Left ventricle myocardium inferior (tissue), 1 donor: ENCODE measurements around the gene GLIPR1L1. TPM values are rescaled to one million over a fixed set of nuclear protein-coding genes. Genes with fewer than 3 reads are reported as not detected.

Experiments
- DNase-seq: peaks from one replicate; pipeline ENCODE4 v3.0.0-alpha.2; 2020
- H3K27ac ChIP-seq: fragments of 200-600 bp; replicated peaks from 2 replicates; pipeline ENCODE4 v1.8.0; 2021
- H3K27me3 ChIP-seq: fragments of 200-600 bp; 2 replicates; pipeline ENCODE4 v1.8.0; 2021; ENCODE audit warnings: low read depth
- H3K36me3 ChIP-seq: fragments of 200-600 bp; 2 replicates; pipeline ENCODE4 v1.8.0; 2021
- H3K4me1 ChIP-seq: fragments of 200-600 bp; 2 replicates; pipeline ENCODE4 v1.8.0; 2021
- H3K4me3 ChIP-seq: fragments of 200-600 bp; 2 replicates; pipeline ENCODE4 v1.8.0; 2021; ENCODE audit warnings: mild to moderate bottlenecking, moderate library complexity
- H3K9me3 ChIP-seq: fragments of 200-600 bp; replicated peaks from 2 replicates; pipeline ENCODE4 v1.8.0; 2021
- intact Hi-C: fragments of 100-400 bp; cut with micrococcal nuclease; formaldehyde crosslinking; loops from one replicate; pipeline ENCODE4 v1.11.0; 2022
- total RNA-seq: library from RNA; stranded (reverse); fragmentation: NEBNext Ultra II Directional; extraction: Animal tissue kit (Norgen Biotek cat#: 25700); gene quantifications from one replicate; pipeline ENCODE4 v1.2.1, GENCODE V29; 2021
- TF ChIP-seq, protein P1 (sequence below): fragments of 200-600 bp; IDR thresholded peaks from 2 replicates; pipeline ENCODE4 v1.8.0; 2021; ENCODE audit warnings: antibody characterized with exemption, mild to moderate bottlenecking, borderline replicate concordance
- donor health status: DM: no; HTN: yes; CAD: no; lungs with severe emphysema.

GLIPR1L1 gene
- total RNA-seq, 1 donor from 2014 or later, result not detected

DNA sequence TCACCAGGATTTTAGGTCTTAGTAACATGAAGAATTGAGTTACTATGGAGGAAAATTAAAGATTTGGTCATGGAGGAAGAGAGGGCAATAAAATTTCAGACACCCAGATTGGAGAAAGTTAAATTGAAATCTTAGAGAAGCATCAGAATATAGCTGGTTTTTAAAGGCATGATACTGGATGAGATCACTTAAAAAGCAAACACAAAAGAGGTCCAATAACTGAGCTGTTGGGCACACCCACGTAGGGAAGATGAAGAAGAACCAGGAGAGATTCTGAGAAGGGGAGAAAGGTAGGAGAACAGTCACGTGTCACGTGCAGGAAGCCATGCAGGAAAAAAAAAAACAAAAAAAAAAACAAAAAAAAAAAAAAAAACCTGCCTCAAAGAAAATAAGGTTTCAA is 23.1 kb upstream of the GLIPR1L1 start:
- TF ChIP-seq, protein P1, sequence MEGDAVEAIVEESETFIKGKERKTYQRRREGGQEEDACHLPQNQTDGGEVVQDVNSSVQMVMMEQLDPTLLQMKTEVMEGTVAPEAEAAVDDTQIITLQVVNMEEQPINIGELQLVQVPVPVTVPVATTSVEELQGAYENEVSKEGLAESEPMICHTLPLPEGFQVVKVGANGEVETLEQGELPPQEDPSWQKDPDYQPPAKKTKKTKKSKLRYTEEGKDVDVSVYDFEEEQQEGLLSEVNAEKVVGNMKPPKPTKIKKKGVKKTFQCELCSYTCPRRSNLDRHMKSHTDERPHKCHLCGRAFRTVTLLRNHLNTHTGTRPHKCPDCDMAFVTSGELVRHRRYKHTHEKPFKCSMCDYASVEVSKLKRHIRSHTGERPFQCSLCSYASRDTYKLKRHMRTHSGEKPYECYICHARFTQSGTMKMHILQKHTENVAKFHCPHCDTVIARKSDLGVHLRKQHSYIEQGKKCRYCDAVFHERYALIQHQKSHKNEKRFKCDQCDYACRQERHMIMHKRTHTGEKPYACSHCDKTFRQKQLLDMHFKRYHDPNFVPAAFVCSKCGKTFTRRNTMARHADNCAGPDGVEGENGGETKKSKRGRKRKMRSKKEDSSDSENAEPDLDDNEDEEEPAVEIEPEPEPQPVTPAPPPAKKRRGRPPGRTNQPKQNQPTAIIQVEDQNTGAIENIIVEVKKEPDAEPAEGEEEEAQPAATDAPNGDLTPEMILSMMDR, result no peak
- intact Hi-C loops, result no loop called here
- DNase-seq, result no peak
- H3K27ac ChIP-seq, result no peak overlapping the region
- no peaks in the 10 kb centered on the region for H3K27me3 ChIP-seq
- no peak overlapping the region for H3K4me3 ChIP-seq
- no peaks in the 10 kb centered on the region for H3K4me1 ChIP-seq
- peaks cover 10% of the 10 kb centered on the region for H3K36me3 ChIP-seq
- H3K9me3 ChIP-seq, result no peaks in the 10 kb centered on the region

GRCh38 chr12:75315518-75315917 is 19.0 kb upstream of the GLIPR1L1 start:
- TF ChIP-seq, protein P1, result no peak
- no peaks in the 10 kb centered on the region for H3K4me1 ChIP-seq
- intact Hi-C loops, result no loop called here
- no peaks in the 10 kb centered on the region for H3K27me3 ChIP-seq
- no peak for DNase-seq
- H3K36me3 ChIP-seq, result peaks cover 10% of the 10 kb centered on the region
- H3K27ac ChIP-seq, result no peak overlapping the region
- no peak overlapping the region for H3K4me3 ChIP-seq
- no peaks in the 10 kb centered on the region for H3K9me3 ChIP-seq

DNA sequence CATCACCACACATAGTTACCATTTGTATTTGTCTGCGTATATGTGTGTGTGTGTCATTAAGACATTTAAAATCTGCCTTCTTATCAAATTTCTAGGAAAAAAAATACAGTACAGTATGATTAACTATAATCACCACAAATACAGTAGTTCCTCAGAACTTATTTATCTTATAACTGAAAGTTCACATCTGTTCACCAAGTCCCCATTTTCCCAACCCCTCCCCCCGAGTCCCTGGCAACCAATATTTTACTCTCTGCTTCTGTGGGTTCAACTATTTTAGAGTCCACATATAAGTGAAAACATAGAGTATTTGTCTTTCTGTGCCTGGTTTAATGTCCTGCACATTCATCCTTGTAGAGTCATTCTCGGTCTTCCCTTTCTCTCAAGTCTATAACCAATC is 16.7 kb upstream of the GLIPR1L1 start:
- H3K27ac ChIP-seq, result no peak overlapping the region
- intact Hi-C loops, result no loop called here
- H3K4me1 ChIP-seq, result no peaks in the 10 kb centered on the region
- H3K27me3 ChIP-seq, result no peaks in the 10 kb centered on the region
- H3K9me3 ChIP-seq, result no peaks in the 10 kb centered on the region
- H3K36me3 ChIP-seq, result peaks cover 4% of the 10 kb centered on the region
- no peak for DNase-seq
- TF ChIP-seq, protein P1, result no peak
- H3K4me3 ChIP-seq, result no peak overlapping the region

GRCh38 chr12:75322464-75322863 is 12.0 kb upstream of the GLIPR1L1 start:
- no peaks in the 10 kb centered on the region for H3K9me3 ChIP-seq
- no peak for DNase-seq
- H3K4me3 ChIP-seq, result no peak overlapping the region
- TF ChIP-seq, protein P1, result no peak
- H3K27ac ChIP-seq, result no peak overlapping the region
- no peaks in the 10 kb centered on the region for H3K36me3 ChIP-seq
- H3K4me1 ChIP-seq, result no peaks in the 10 kb centered on the region
- intact Hi-C loops, result no loop called here
- H3K27me3 ChIP-seq, result no peaks in the 10 kb centered on the region

DNA sequence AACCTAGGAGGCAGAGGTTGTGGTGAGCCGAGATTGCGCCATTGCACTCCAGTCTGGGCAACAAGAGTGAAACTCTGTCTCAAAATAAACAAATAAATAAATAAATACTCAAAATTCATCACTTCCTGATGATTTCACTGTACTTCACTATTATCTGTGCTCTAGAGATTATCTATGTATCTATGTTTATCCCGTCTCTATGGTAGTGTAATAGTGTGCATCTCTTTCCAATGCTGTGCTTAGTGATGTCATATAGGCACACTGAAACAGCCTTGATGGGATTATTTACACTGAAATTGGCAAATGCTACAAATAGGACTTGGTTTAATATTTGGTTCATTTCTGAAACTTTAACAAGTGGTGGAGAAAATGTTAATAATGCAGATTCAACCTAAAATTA is 10.8 kb upstream of the GLIPR1L1 start:
- Histone ChIP-seq H3K4me1 (peaks cover under 1% of the 10 kb centered on the region), H3K9me3 (no peaks in the 10 kb centered on the region), H3K27me3 (no peaks in the 10 kb centered on the region), H3K36me3 (no peaks in the 10 kb centered on the region), H3K4me3 (no peak overlapping the region), H3K27ac (no peak overlapping the region)
- intact Hi-C loops, result no loop called here
- DNase-seq, result no peak
- TF ChIP-seq, protein P1, result no peak

GRCh38 chr12:75327642-75328041 is 6.8 kb upstream of the GLIPR1L1 start:
- no peak overlapping the region for H3K27ac ChIP-seq
- TF ChIP-seq, protein P1, result no peak
- H3K27me3 ChIP-seq, result no peaks in the 10 kb centered on the region
- no peak for DNase-seq
- H3K4me1 ChIP-seq, result peaks cover 15% of the 10 kb centered on the region
- H3K4me3 ChIP-seq, result no peak overlapping the region
- intact Hi-C loops, result no loop called here
- H3K9me3 ChIP-seq, result no peaks in the 10 kb centered on the region
- no peaks in the 10 kb centered on the region for H3K36me3 ChIP-seq
